GM23338 (cell line): Measurements from ENCODE around the gene SYVN1.

ENCODE experiments used
- CTCF ChIP-seq, 2 experiments: fragments of 200-600 bp in 1 of 2; sonication (generic) in 1 of 2; conservative IDR thresholded peaks; 2 replicates each; pipeline versions ENCODE4 v1.5.1 to v1.6.1; 2016 to 2017; ENCODE audit warnings: antibody characterized with exemption in 2 of 2, low read depth in 2 of 2, mild to moderate bottlenecking in 2 of 2, moderate library complexity in 1 of 2
- ETS1 ChIP-seq: IDR thresholded peaks from 2 replicates; pipeline ENCODE4 v1.6.1; 2016; ENCODE audit warnings: antibody characterized with exemption
- EZH2 ChIP-seq: fragments of 200-600 bp; sonication (generic); IDR thresholded peaks from one replicate; pipeline ENCODE4 v1.8.0; 2017; ENCODE audit warnings: antibody characterized with exemption, mild to moderate bottlenecking, low read depth; ENCODE audit not compliant: unreplicated experiment
- EZH2phosphoT487 ChIP-seq: fragments of 200-600 bp; sonication (generic); IDR thresholded peaks from one replicate; pipeline ENCODE4 v1.8.1; 2018; ENCODE audit warnings: antibody characterized with exemption; ENCODE audit not compliant: unreplicated experiment
- JUNB ChIP-seq: IDR thresholded peaks from one replicate; pipeline ENCODE4 v1.6.1; 2016; ENCODE audit warnings: antibody characterized with exemption; ENCODE audit not compliant: unreplicated experiment
- POLR2AphosphoS5 ChIP-seq: IDR thresholded peaks from 2 replicates; pipeline ENCODE4 v1.6.1; 2016; ENCODE audit warnings: antibody characterized with exemption, low read depth
- REST ChIP-seq: IDR thresholded peaks from one replicate; pipeline ENCODE4 v1.6.1; 2018; ENCODE audit warnings: antibody characterized with exemption; ENCODE audit not compliant: unreplicated experiment
- ZNF114 ChIP-seq: fragments of 250-450 bp; sonication (Bioruptor Pico); IDR thresholded peaks from 2 replicates; pipeline ENCODE4 v1.5.0; 2020; ENCODE audit warnings: mild to moderate bottlenecking, moderate library complexity
- TF ChIP-seq, protein P1 (sequence below): fragments of 250-450 bp; sonication (Bioruptor Pico); IDR thresholded peaks from 2 replicates; pipeline ENCODE4 v1.5.0; 2020; ENCODE audit warnings: mild to moderate bottlenecking, moderate library complexity

GRCh38 chr11:65083134-65083833 is 51.0 kb downstream of the SYVN1 start:
- TF ChIP-seq CTCF (conservative IDR thresholded peaks at IDR 0.05; ENCODE audit: low read depth in 2 of 2) (0 out of 4 replicates have a peak, but pooled peaks of 1 of the 2 experiments have one; percentile 7), ETS1 (no peak), EZH2phosphoT487 (no peak), POLR2AphosphoS5 (no peak), REST (no peak), EZH2 (no peak), JUNB (no peak), ZNF114 (no peak)
- TF ChIP-seq, protein P1, sequence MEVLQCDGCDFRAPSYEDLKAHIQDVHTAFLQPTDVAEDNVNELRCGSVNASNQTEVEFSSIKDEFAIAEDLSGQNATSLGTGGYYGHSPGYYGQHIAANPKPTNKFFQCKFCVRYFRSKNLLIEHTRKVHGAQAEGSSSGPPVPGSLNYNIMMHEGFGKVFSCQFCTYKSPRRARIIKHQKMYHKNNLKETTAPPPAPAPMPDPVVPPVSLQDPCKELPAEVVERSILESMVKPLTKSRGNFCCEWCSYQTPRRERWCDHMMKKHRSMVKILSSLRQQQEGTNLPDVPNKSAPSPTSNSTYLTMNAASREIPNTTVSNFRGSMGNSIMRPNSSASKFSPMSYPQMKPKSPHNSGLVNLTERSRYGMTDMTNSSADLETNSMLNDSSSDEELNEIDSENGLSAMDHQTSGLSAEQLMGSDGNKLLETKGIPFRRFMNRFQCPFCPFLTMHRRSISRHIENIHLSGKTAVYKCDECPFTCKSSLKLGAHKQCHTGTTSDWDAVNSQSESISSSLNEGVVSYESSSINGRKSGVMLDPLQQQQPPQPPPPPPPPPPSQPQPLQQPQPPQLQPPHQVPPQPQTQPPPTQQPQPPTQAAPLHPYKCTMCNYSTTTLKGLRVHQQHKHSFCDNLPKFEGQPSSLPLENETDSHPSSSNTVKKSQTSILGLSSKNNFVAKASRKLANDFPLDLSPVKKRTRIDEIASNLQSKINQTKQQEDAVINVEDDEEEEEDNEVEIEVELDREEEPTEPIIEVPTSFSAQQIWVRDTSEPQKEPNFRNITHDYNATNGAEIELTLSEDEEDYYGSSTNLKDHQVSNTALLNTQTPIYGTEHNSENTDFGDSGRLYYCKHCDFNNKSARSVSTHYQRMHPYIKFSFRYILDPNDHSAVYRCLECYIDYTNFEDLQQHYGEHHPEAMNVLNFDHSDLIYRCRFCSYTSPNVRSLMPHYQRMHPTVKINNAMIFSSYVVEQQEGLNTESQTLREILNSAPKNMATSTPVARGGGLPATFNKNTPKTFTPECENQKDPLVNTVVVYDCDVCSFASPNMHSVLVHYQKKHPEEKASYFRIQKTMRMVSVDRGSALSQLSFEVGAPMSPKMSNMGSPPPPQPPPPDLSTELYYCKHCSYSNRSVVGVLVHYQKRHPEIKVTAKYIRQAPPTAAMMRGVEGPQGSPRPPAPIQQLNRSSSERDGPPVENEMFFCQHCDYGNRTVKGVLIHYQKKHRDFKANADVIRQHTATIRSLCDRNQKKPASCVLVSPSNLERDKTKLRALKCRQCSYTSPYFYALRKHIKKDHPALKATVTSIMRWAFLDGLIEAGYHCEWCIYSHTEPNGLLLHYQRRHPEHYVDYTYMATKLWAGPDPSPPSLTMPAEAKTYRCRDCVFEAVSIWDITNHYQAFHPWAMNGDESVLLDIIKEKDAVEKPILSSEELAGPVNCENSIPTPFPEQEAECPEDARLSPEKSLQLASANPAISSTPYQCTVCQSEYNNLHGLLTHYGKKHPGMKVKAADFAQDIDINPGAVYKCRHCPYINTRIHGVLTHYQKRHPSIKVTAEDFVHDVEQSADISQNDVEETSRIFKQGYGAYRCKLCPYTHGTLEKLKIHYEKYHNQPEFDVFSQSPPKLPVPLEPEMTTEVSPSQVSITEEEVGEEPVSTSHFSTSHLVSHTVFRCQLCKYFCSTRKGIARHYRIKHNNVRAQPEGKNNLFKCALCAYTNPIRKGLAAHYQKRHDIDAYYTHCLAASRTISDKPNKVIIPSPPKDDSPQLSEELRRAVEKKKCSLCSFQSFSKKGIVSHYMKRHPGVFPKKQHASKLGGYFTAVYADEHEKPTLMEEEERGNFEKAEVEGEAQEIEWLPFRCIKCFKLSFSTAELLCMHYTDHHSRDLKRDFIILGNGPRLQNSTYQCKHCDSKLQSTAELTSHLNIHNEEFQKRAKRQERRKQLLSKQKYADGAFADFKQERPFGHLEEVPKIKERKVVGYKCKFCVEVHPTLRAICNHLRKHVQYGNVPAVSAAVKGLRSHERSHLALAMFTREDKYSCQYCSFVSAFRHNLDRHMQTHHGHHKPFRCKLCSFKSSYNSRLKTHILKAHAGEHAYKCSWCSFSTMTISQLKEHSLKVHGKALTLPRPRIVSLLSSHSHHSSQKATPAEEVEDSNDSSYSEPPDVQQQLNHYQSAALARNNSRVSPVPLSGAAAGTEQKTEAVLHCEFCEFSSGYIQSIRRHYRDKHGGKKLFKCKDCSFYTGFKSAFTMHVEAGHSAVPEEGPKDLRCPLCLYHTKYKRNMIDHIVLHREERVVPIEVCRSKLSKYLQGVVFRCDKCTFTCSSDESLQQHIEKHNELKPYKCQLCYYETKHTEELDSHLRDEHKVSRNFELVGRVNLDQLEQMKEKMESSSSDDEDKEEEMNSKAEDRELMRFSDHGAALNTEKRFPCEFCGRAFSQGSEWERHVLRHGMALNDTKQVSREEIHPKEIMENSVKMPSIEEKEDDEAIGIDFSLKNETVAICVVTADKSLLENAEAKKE (CRISPR knock-in tag) = no peak
